PC-3 (cell line): Measurements from ENCODE around the gene ATP6V1G2. TPM values are rescaled to one million over a fixed set of nuclear protein-coding genes. Genes with fewer than 3 reads are reported as not detected.

Experiments used
- total RNA-seq: library from RNA; depleted of rRNA; stranded (reverse); fragments of >200 nt; gene quantifications from 2 replicates; pipeline ENCODE4 v1.2.3, GENCODE V29; 2014; rRNA removed

ATP6V1G2 gene
- total RNA-seq, 1 experiment from 2014 or later: 1.2 TPM

Other genes starting within 250 kb of the ATP6V1G2 start
- 55.4 and 168 TPM in 2 replicates for gene HLA-B, start 189.4 kb downstream of the ATP6V1G2 start, total RNA-seq
- gene MICA, start 143.0 kb downstream of the ATP6V1G2 start, total RNA-seq: 33.1 and 35.0 TPM in 2 replicates
- 25.6 and 32.9 TPM in 2 replicates for gene MICB, start 48.5 kb downstream of the ATP6V1G2 start, total RNA-seq
- not detected in 2 replicates for gene MCCD1, start 17.6 kb downstream of the ATP6V1G2 start, total RNA-seq
- 410 and 465 TPM in 2 replicates for gene DDX39B, start 4.6 kb downstream of the ATP6V1G2 start, total RNA-seq
- 38.2 and 46.9 TPM in 2 replicates for gene NFKBIL1, start 1.0 kb upstream of the ATP6V1G2 start, total RNA-seq
- not detected in 2 replicates for gene LTA, start 25.7 kb upstream of the ATP6V1G2 start, total RNA-seq
- not detected in 2 replicates for gene TNF, start 29.0 kb upstream of the ATP6V1G2 start, total RNA-seq
- gene LTB, start 35.8 kb upstream of the ATP6V1G2 start, total RNA-seq: 1.5 TPM in 1 of 2 replicates, not detected in the other
- gene LST1, start 39.7 kb upstream of the ATP6V1G2 start, total RNA-seq: not detected in 2 replicates
- gene NCR3, start 46.4 kb upstream of the ATP6V1G2 start, total RNA-seq: 0.26 TPM in 1 of 2 replicates, not detected in the other
- not detected in 2 replicates for gene AIF1, start 68.6 kb upstream of the ATP6V1G2 start, total RNA-seq
- gene PRRC2A, start 74.1 kb upstream of the ATP6V1G2 start, total RNA-seq: 123 and 169 TPM in 2 replicates
- gene BAG6, start 106.1 kb upstream of the ATP6V1G2 start, total RNA-seq: 320 and 365 TPM in 2 replicates
- gene APOM, start 109.3 kb upstream of the ATP6V1G2 start, total RNA-seq: 1.6 and 2.2 TPM in 2 replicates
- 26.3 and 33.2 TPM in 2 replicates for gene C6orf47, start 114.2 kb upstream of the ATP6V1G2 start, total RNA-seq
- 11.8 and 14.9 TPM in 2 replicates for gene GPANK1, start 118.4 kb upstream of the ATP6V1G2 start, total RNA-seq
- 227 and 267 TPM in 2 replicates for gene CSNK2B, start 119.5 kb upstream of the ATP6V1G2 start, total RNA-seq
- 5.0 and 5.3 TPM in 2 replicates for gene LY6G5B, start 123.4 kb upstream of the ATP6V1G2 start, total RNA-seq
- gene LY6G5C, start 134.5 kb upstream of the ATP6V1G2 start, total RNA-seq: 1.6 and 1.8 TPM in 2 replicates
- 52.0 and 54.0 TPM in 2 replicates for gene ABHD16A, start 156.7 kb upstream of the ATP6V1G2 start, total RNA-seq
- not detected in 2 replicates for gene LY6G6F, start 160.3 kb upstream of the ATP6V1G2 start, total RNA-seq
- not detected in 2 replicates for gene LY6G6D, start 168.7 kb upstream of the ATP6V1G2 start, total RNA-seq
- 0.22 TPM in 1 of 2 replicates, not detected in the other for gene LY6G6C, start 175.1 kb upstream of the ATP6V1G2 start, total RNA-seq
- not detected in 2 replicates for gene MPIG6B, start 176.8 kb upstream of the ATP6V1G2 start, total RNA-seq
- 65.5 and 71.6 TPM in 2 replicates for gene DDAH2, start 182.7 kb upstream of the ATP6V1G2 start, total RNA-seq
- 708 and 743 TPM in 2 replicates for gene CLIC1, start 189.9 kb upstream of the ATP6V1G2 start, total RNA-seq
- gene MSH5, start 193.4 kb upstream of the ATP6V1G2 start, total RNA-seq: 22.7 and 23.0 TPM in 2 replicates
- 4.2 and 6.0 TPM in 2 replicates for gene SAPCD1, start 216.0 kb upstream of the ATP6V1G2 start, total RNA-seq
- 0.98 and 1.9 TPM in 2 replicates for gene VWA7, start 230.7 kb upstream of the ATP6V1G2 start, total RNA-seq
- 89.8 and 130 TPM in 2 replicates for gene VARS1, start 249.1 kb upstream of the ATP6V1G2 start, total RNA-seq